Fibroblast of the aortic adventitia (primary cell): ENCODE data around the gene SLC66A1. TPM values are rescaled to one million over a fixed set of nuclear protein-coding genes. Genes with fewer than 3 reads are reported as not detected.
A peak's percentile ranks its signal among the peaks of the same experiment; 100 is the strongest.
"Not testable (repeated sequence)": the region's sequence is repeated elsewhere in the genome, so short reads cannot be mapped to it uniquely, and the experiment has no call there.

Experiments
- DNase-seq: peaks from one replicate; pipeline ENCODE4 v3.0.0-alpha.2; 2010; ENCODE audit warnings: low read depth
- H3K4me3 ChIP-seq: 2 replicates; pipeline ENCODE4 v1.5.1; 2011; ENCODE audit warnings: low read depth, mild to moderate bottlenecking, control low read depth, low read length, moderate library complexity
- total RNA-seq: library from RNA; depleted of rRNA; stranded (reverse); fragments of >200 nt; gene quantifications from 2 replicates; pipeline ENCODE4 v1.2.3, GENCODE V29; 2012; ENCODE audit warnings: low replicate concordance
- TF ChIP-seq, protein P1 (sequence below): IDR thresholded peaks from 2 replicates; pipeline ENCODE4 v1.5.1; 2011; ENCODE audit warnings: mild to moderate bottlenecking, low read length, control low read depth, inconsistent platforms; ENCODE audit not compliant: insufficient read depth

SLC66A1 gene
- total RNA-seq, 1 donor, result 16.9 TPM

DNA sequence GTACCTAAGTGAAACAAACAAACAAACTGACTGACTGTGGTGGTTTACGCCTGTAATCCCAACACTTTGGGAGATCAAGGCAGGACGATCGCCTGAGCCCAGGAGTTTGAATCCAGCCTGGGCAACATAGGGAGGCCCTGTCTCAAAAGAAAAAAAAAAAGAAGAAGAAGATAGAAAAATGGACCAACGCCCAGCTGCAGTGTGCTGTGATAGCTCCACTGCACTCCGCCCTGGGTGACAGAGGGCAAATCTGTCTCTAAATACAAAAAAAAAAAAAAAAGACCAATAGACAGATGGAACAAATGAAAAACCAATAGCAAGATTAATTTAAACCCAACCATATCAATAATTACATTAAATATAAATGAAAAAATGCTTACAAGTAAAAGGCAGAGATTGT, 37.5 kb upstream of the SLC66A1 start:
- no peak for DNase-seq
- no peak overlapping the region for H3K4me3 ChIP-seq
- TF ChIP-seq, protein P1, sequence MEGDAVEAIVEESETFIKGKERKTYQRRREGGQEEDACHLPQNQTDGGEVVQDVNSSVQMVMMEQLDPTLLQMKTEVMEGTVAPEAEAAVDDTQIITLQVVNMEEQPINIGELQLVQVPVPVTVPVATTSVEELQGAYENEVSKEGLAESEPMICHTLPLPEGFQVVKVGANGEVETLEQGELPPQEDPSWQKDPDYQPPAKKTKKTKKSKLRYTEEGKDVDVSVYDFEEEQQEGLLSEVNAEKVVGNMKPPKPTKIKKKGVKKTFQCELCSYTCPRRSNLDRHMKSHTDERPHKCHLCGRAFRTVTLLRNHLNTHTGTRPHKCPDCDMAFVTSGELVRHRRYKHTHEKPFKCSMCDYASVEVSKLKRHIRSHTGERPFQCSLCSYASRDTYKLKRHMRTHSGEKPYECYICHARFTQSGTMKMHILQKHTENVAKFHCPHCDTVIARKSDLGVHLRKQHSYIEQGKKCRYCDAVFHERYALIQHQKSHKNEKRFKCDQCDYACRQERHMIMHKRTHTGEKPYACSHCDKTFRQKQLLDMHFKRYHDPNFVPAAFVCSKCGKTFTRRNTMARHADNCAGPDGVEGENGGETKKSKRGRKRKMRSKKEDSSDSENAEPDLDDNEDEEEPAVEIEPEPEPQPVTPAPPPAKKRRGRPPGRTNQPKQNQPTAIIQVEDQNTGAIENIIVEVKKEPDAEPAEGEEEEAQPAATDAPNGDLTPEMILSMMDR, result no peak

GRCh38 chr1:19283891-19284290, 28.2 kb upstream of the SLC66A1 start:
- no peak for DNase-seq
- TF ChIP-seq, protein P1, result no peak

DNA sequence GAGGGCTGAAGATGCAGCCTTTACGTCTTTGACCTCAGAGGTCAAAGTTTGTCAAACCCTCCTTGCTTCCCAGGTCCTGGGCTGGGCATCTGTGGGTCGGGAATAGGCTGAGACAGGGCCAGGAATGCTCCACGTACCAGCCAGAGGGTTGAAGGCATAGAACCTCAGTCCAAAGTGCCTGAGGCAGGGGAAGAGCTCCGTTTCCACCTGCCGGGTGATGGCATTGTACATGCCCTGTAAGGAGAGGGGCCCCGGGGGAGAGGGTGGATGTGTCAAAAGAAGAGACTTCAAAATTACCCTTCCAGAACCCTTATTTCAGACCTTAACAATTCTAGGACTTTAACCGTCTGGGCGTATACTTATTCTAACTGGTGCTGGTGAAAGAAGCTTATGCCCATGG, 27.2 kb upstream of the SLC66A1 start:
- no peak overlapping the region for H3K4me3 ChIP-seq
- TF ChIP-seq, protein P1, result no peak
- no peak for DNase-seq

More at GRCh38 chr1:19283891-19284290, 28.2 kb upstream of the SLC66A1 start:
- no peak overlapping the region for H3K4me3 ChIP-seq

- DNase-seq, H3K4me3 ChIP-seq: not testable (repeated sequence)
Observed at GRCh38 chr1:19285366-19285765, 26.8 kb upstream of the SLC66A1 start.

DNA sequence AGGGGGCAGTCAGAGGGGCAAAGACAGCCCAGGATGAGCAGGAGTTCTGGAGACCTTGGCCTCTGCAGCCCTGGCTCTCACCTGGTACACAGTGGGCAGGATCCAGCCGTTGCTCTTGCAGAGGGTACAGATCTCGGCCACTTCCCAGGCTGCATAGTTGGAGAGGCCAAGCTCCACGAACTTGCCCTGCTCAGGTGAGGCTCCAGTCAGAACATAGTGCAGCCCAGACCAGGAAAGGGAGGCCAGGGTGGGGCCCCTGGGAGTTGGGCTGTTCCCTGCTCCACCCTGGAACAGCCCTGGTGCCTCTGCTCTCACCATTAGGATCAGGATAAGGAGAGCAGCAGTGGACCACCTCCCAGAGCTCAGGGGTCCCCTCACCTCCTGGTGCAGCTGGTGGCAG, 26.3 kb upstream of the SLC66A1 start:
- H3K4me3 ChIP-seq, DNase-seq: not testable (repeated sequence)

GRCh38 chr1:19287436-19288185, 24.5 kb upstream of the SLC66A1 start:
- H3K4me3 ChIP-seq, result no peak overlapping the region
- DNase-seq, result no peak
- TF ChIP-seq, protein P1, result no peak

DNA sequence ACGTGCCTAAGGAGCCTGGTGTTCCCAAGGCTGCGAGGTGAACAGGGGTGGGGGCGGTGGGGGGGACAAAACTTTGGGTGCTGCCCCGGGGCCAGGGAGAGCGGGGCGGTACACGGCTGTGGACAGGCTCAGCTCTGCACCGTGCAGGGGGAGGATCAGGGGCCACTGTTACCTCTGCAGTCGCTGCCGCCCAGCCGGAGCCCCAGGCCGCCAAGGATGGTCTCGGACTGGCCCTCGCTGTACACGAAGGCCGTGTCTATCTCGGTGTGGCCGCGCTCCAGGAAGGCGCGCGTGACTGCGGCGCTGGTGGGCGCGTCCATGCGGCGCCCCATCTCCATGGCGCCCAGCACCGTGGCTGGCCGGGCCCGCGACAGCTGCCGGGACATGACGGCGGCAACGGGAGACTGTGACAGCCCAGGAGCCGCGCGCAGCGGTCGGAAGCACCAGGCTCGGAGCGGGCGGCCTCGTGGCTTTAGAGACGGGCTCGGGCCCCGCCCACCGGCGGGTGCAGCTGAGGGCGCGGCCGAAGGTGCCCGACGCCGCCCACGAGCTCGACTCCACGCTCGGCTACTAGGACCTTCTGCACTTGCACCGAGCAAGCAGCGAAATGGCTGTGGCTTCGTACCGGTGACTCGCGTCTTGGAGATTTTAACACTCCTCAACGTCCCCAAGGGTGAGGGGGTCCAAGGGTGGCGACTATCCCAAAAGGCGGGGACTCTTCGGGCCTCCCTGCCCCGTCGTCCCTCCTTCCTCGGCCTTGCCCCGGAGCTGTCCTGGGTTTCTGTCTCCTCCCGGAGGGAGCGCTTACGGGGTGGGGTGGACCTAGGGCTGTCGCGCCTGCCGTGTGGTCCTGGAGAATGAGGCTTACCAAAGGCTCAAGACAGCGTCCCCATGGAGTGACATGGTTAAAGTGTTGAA, 23.5 kb upstream of the SLC66A1 start, which contains the start of gene AKR7A3:
Gene AKR7A3 (minus strand): TSS at position 447 of the 918 bp plus-strand sequence. CDS start 61 bp downstream, at position 386.
- not testable (repeated sequence) for DNase-seq
- peak within 1 kb of the TSS; percentile 25 for H3K4me3 ChIP-seq

DNA sequence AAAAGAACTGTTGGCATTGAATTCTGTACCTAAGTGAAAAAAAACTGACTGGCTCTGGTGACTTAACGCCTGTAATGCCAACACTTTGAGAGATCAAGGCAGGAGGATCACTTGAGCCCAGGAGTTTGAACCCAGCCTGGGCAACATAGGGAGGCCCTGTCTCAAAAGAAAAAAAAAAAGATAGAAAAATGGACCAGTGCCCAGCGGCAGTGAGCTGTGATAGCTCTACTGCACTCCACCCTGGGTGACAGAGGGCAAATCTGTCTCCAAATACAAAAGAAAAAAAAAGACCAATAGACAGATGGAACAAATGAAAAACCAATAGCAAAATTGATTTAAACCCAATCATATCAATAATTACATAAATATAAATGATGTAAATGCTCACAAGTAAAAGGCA, 22.9 kb upstream of the SLC66A1 start:
- no peak overlapping the region for H3K4me3 ChIP-seq
- TF ChIP-seq, protein P1, result no peak
- no peak for DNase-seq
